ENCODE data around the gene BCLAF1. TPM values are rescaled to one million over a fixed set of nuclear protein-coding genes. Genes with fewer than 3 reads are reported as not detected.

BCLAF1 gene
- total and polyA plus RNA-seq, 9 of the 15 experiments (the other 6 are each of a cell fraction or from before 2014, with no cell fraction given) = 65.4 to 286 (median 165) TPM

DNA sequence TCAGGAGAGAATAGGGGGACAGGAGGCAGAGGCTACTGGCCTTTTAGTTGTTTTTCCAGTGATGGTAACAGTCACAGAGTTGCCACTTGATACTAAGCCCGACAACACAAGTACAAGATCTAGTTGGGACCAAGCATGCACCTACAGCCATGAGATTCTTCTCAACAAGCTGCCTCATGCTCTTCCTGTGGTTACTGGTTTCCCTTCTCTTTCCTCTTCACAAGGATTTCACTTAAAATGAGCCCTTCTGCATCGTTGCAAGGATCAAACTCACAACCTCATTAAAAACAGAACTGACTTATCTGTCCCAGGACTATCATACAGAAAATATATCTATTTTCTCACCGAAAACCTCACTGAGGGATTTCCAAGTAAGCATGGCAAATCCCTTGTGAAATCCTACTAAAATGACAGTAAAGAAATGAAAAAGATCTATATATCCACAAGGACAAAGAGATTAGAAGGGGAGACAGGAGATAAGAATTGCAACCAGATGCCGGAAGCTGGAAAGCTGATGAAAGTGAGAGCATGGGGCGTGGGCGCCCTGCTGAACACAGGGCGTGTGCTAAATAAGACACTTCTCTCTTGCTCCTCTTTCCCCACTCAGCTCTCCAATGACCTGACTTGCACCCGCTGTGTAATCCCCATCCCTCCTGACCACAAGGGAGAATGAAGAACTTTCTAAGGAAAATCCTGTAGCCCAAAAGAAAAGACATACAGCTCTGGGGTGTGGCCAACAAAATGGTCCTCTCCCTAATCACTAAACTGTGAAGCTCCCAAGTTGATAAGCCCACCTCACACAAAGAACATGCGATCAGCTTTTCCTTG, 53.0 kb downstream of the BCLAF1 start (continued):
- TF ChIP-seq KLF6 (CRISPR knock-in tag; IDR thresholded peaks at IDR 0.05; ENCODE audit: borderline replicate concordance) (peak; percentile 80; the same call in 1 of the 2 replicates), RBBP5 (IDR thresholded peaks at IDR 0.05; ENCODE audit: borderline replicate concordance, insufficient read depth, low read length, poor library complexity, severe bottlenecking) (peak; percentile 37), ZNF561 (CRISPR knock-in tag; conservative IDR thresholded peaks at IDR 0.05) (no peak), TRIM25 (IDR thresholded peaks at IDR 0.05; ENCODE audit: borderline replicate concordance) (no peak; the same call in 1 of the 2 replicates), WHSC1 (IDR thresholded peaks at IDR 0.05; ENCODE audit: low read length) (no peak), NR2F6 (CRISPR knock-in tag; IDR thresholded peaks at IDR 0.05) (no peak), FIP1L1 (IDR thresholded peaks at IDR 0.05; ENCODE audit: low read depth, low read length, poor library complexity, severe bottlenecking) (no peak), ZNF584 (CRISPR knock-in tag; IDR thresholded peaks at IDR 0.05; ENCODE audit: low read depth) (no peak), FOXP4 (CRISPR knock-in tag; IDR thresholded peaks at IDR 0.05; ENCODE audit: borderline replicate concordance) (no peak), ZNF780A (CRISPR knock-in tag; IDR thresholded peaks at IDR 0.05) (no peak), KDM1A (IDR thresholded peaks at IDR 0.05) (peak; percentile 37 to 72; a peak in 3 of 4 replicates), ZNF232 (CRISPR knock-in tag; IDR thresholded peaks at IDR 0.05) (no peak), PTBP1 (IDR thresholded peaks at IDR 0.05; ENCODE audit: low read depth, low read length) (no peak), CHCHD3 (CRISPR knock-in tag; IDR thresholded peaks at IDR 0.05) (no peak), SMARCE1 (IDR thresholded peaks at IDR 0.05) (peak; percentile 87), MTA3 (IDR thresholded peaks at IDR 0.05; ENCODE audit: borderline replicate concordance) (peak; percentile 56; the same call in 1 of the 2 replicates)
- TF ChIP-seq, protein P1, sequence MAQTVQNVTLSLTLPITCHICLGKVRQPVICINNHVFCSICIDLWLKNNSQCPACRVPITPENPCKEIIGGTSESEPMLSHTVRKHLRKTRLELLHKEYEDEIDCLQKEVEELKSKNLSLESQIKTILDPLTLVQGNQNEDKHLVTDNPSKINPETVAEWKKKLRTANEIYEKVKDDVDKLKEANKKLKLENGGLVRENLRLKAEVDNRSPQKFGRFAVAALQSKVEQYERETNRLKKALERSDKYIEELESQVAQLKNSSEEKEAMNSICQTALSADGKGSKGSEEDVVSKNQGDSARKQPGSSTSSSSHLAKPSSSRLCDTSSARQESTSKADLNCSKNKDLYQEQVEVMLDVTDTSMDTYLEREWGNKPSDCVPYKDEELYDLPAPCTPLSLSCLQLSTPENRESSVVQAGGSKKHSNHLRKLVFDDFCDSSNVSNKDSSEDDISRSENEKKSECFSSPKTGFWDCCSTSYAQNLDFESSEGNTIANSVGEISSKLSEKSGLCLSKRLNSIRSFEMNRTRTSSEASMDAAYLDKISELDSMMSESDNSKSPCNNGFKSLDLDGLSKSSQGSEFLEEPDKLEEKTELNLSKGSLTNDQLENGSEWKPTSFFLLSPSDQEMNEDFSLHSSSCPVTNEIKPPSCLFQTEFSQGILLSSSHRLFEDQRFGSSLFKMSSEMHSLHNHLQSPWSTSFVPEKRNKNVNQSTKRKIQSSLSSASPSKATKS (CRISPR knock-in tag; IDR thresholded peaks at IDR 0.05) = no peak
- TF ChIP-seq, protein P2, sequence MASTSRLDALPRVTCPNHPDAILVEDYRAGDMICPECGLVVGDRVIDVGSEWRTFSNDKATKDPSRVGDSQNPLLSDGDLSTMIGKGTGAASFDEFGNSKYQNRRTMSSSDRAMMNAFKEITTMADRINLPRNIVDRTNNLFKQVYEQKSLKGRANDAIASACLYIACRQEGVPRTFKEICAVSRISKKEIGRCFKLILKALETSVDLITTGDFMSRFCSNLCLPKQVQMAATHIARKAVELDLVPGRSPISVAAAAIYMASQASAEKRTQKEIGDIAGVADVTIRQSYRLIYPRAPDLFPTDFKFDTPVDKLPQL (IDR thresholded peaks at IDR 0.05; ENCODE audit: extremely low read depth, insufficient read length) = no peak
- TF ChIP-seq, protein P3, sequence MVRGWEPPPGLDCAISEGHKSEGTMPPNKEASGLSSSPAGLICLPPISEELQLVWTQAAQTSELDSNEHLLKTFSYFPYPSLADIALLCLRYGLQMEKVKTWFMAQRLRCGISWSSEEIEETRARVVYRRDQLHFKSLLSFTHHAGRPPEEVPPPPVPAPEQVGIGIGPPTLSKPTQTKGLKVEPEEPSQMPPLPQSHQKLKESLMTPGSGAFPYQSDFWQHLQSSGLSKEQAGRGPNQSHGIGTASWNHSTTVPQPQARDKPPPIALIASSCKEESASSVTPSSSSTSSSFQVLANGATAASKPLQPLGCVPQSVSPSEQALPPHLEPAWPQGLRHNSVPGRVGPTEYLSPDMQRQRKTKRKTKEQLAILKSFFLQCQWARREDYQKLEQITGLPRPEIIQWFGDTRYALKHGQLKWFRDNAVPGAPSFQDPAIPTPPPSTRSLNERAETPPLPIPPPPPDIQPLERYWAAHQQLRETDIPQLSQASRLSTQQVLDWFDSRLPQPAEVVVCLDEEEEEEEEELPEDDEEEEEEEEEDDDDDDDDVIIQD (CRISPR knock-in tag; IDR thresholded peaks at IDR 0.05) = no peak
